NCI-H1417 (cell line): ENCODE data around the gene CYSLTR1.
"Not testable (repeated sequence)": the region's sequence is repeated elsewhere in the genome, so short reads cannot be mapped to it uniquely, and the experiment has no call there.

ENCODE experiments used
- DNase-seq, 3 experiments: peaks; one replicate each; lab custom pipeline; 2025; lab: John Stamatoyannopoulos, UW

Gene CYSLTR1, protein sequence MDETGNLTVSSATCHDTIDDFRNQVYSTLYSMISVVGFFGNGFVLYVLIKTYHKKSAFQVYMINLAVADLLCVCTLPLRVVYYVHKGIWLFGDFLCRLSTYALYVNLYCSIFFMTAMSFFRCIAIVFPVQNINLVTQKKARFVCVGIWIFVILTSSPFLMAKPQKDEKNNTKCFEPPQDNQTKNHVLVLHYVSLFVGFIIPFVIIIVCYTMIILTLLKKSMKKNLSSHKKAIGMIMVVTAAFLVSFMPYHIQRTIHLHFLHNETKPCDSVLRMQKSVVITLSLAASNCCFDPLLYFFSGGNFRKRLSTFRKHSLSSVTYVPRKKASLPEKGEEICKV

DNA sequence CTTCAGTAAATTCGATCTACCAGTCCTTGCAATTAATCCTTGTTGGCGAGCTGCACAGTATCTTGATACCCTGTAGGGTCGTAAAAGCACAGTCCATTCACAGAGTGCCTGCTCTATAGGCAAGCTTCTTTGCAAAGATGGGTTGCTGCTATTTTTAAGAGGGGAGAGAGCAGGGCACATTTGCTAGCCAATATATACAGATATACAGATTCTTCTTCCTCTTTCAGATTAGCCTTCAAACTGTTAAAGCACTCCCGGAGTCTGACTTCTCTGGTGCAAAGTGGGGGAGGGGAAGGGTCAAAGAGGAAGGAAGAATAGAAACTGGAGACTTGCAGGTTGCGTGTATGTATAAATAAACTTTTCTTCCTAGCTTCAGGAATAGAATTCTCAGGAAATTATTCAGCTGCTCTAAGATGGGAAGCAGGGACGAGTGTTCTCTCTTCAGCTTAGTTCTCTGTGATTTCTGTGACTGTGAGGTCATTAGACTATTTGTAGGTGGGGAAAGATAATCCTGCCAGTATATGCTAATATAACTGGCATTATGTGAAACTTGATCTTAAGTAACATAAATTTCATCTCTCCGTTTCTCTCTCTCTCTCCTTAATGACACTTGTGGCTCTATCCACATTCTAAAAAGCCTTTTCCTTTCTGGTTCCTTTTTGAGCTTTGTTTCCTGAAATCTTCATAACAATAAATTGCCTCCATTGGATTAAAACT is at the start of gene CYSLTR1:
Gene CYSLTR1, minus strand, starts transcription at position 242 of the 717 bp plus-strand sequence. CDS start 53,865 bp downstream, outside the sequence.
- no peak for DNase-seq

DNA sequence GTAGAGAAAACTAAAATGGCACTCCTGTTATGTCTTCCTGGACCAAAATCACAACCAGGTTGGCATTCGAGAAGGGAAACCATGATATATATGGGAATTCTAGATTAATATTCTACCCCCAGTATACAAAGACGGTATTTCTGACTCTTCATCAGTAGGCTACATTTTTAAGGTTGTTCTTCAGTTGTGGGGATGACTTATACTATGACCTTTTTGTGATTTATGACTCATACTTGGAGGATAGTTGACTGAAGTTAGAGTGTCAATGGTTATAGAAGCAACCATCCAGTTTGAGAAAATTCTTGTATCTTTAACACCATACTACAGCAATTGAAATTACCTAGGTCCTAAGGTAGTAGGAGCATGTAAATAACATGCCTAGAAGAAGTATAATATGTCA is 49.8 kb upstream of the CYSLTR1 start:
- no peak for DNase-seq

DNA sequence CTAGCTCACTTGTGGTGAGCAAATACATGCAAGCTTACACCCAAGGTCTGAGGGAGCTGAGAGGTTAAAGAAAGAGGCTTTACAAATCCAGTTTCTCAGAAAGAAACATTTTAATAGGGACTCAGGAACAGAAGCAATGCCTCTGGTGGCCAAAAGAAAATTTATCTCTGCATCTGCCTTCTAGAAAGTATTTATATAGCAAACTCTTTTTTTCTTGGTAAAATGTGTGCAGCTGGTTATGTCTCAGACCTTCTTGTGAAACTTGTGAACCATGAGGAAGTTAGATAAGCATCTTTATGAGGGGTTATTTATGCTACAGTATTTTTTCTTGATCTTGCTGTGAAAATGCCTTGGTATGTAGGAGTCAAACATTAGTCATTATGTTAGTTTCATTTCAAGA is 48.5 kb upstream of the CYSLTR1 start:
- no peak for DNase-seq

DNA sequence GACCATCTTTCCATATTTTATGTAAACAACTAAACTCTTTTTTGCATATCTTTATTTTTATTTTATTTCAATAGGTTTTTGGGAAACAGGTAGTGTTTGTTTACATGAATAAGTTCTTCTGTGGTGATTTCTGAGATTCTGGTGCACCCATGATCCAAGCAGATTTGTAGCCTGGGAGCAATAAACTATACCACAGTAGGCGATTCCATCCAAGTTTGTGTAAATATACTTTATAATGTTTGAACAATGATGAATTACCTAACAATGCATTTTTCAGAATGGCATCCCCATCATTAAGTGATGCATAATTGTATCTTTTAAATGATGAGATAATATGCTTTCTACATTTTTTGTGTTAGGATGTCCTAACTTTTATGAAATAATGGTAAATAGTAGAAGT is 39.2 kb upstream of the CYSLTR1 start:
- no peak for DNase-seq

DNA sequence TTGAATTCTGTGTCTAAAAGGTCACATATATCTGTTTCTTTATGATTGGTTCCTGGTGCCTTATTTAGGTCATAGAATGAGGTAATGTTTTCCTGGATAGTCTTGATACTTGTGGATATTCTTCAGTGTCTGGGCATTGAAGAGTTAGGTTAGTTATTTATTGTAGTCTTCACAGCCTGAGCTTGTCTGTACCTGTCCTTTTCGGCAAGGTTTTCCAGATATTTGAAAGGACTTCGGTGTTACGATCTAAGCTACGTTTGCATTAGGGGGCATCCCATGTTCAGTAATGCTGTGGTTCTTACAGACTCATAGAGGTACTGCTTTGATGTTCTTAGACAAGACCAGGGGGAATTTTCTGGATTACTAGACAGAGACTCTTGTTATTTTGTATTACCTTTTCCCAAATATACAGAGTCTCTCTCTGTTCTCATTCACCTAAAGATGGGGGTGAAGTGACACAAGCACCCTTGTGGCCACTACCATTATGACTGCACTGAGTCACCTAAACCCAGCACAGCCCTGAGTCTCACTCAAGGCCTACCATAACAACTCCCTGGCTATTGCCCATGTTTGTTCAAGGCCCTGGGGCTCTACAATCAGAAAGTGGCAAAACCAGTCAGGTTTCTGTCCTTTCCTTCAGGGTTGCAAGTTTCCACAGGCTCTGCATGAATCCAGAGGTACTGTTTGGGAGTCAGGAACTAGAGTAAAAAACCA is 30.1 kb upstream of the CYSLTR1 start:
- DNase-seq, result no peak

DNA sequence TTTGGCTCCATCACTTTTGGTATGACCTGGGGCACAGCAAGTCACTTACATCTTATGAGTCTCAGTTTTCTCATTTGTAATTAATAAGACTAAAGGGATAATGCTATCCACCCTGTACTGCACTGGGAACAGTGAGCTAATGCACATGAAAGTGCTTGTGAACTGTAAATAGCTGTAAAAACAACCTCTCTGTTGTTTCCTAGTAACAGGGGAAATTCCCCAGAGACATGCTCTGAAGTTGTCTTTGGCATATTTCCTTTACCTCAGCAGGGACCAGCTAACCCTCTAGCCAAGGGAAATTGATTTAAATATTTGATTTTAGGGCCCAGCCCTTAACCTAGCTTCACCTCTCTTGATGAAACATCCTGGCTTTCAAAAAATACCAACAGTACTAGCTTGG is 6.1 kb upstream of the CYSLTR1 start:
- no peak for DNase-seq

DNA sequence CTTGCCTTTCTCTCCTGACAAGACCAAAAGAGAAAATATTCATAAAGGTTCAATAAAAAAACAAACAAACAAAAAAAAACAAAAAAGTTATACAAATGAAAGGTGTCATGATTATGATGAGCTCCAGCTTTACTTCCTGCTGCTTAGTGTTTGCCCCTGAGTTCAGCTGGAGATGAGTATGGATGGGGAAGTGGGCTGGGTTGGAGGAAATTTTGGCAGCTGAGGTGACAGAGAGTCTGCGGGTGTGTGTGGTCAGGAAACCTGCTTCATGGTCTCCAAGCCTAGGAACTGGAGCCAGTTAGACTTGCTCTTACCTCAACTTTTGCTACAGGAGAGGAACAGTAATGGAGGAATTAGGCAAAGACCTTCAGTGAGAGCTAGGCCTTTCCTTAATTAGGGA is 4.3 kb upstream of the CYSLTR1 start:
- no peak for DNase-seq

DNA sequence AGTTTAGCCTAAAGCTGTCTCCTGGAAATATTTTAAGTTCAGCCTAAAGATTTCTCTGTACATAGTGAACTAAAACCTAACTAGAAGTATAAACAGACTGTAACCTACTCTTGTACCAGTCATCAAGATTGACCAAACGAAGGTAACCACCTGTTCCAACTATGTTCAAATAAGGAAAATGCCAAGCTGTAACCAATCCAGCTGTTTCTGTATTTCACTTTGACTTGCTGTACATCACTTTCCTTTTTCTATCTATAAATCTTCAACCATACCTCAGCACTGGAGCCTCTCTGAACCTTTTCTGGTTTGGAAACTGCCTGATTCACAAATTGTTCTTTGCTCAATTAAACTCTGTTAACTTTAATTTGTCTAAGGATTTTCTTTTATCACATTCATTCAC is 3.1 kb upstream of the CYSLTR1 start:
- no peak for DNase-seq

DNA sequence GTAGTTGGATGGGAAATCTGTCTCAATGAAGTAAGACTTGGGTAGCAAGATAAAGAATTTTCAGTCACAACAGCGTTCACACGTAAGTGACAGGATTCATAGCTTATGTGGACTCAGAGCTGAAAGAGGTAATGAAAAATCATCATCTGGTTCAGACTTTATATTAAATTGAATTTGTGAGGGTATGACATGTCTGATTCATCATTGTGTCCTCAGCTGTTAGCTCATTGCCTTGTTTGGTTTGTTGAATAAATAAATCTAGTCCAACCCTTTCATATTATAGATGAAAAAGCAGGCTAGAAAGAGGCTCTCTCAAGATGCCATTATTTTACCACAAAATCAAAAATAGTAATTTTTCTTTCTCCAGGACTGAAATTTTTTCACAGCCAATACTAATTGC is 2.7 kb upstream of the CYSLTR1 start:
- no peak for DNase-seq

DNA sequence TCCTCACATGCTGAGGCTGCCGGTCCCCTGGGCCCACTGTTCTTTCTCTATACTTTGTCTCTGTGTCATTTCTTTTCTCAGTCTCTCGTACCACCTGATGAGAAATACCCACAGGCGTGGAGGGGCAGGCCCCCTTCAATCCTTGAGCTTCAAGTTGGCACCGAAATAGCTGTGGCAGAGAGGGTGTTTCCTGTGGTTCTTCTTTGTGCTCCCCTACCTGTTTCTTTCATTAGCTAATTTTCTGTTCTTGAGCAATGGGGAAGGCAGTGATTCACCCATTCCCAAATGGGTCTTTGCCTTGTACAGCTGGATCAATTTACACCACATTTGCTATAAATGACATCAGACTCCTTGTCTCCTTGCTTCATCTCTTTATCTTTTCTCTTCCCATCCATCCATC is 2.1 kb upstream of the CYSLTR1 start:
- DNase-seq, result no peak

DNA sequence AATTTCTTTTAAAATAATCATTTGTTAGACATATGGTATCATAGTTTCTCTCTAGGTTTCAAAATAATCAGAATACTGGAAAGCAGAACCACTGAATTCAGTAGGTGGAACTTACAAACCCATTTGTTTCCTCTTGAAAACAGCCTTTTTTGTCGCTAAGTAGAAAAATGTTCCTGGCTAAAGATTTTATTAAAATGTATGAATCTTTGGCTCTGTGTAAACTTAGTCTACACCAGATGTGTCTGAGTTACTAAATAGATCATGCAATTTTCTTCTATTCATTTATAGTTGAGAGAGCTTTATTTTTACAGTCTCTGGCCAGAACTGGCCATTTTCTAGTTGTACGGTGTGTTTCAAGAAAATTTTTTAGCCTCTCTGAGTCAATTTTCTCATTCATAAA is 1.0 kb downstream of the CYSLTR1 start:
- no peak for DNase-seq

DNA sequence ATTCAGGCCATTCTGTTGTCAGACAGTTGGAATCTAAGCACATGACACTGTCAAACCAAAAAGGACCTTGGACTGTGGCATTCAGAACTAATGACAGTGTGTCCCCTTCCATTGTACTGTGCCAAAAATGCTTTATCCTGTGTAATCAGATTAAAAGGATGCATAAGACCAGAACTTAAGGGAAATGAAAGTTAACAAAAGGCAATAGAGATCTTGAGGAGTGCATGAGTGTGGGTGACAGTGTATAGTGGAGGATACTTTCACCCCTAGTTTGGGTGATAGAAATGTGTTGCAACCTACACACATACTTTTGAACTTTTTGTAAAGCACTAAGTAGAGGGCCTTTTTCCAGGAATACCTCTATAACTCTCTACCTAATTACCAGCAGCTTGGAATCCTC is 4.5 kb downstream of the CYSLTR1 start:
- DNase-seq, result no peak

DNA sequence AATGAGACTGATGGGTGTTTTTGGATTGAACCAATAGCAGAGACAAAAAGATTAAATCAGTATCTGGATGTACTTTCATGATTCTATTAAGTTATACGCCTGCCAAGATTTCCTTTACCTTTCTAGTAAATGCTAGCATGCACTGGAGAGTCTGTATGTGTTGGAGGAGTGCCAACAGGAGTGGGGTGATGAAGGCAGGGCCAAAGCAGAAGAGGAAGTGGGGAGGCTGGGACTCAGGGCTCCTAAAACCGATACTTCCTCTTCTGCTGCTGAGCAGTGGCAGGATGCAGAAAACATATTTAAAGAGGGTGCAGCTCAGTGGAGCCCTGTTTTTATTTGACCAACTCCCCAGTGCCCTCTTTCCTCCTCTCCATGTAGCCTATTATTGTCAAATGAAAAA is 5.6 kb downstream of the CYSLTR1 start:
- DNase-seq, result no peak

DNA sequence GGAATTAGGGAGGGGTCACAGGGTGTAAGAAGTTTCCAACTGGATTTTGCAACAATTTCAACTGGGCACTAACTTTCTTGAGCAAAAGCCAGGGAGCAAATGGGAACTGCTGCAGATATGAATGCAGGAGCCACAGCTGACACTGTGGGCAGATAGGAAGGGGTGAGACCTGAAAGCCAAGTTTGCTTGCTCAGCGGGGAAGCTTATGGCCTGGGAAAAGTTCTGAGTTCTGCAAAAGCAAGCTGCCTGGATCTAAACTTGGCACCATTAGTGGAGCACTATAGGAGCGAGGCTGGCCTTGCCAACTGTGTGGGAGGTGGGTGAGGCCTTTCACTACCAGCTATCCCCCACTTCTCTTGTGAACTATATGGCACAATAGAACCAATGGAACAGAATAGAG is 11.1 kb downstream of the CYSLTR1 start:
- DNase-seq, result no peak

DNA sequence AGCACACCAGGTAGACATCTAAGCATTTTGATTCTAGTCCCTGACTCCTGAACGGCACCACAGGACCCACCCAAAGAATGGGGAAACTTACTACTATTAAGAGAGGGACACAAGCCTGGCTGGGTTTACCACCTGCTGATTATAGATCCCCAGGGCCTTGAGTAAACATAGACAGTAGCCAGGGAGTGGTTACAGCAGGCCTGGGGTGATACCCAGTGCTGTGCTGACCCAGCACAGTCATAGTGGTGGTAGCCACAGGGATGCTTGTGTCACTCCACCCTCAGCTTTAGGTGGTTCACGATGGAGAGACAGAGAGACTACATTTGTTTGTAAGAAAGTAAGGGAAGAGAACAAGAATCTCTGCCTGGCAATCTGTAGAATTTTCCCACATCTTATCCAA is 11.7 kb downstream of the CYSLTR1 start:
- DNase-seq, result no peak

DNA sequence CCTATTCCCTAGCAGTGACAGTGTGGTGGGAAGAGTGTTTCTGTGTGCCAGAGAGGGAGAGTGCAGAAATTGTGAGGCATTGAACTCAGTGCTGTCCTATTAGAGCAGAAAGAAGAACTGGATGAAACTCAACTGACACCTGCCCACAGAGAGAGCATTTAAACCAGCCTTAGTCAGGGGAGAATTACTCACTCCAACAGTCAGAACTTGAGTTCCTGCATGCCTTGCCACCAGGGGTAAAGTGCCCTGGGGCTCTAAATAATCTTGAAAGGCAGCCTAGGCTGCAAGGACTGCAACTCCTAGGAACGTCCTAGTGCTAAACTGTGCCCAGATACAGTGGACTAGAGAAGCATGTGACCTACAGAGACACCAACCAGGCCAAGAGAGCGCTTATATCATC is 12.8 kb downstream of the CYSLTR1 start:
- DNase-seq, result no peak

DNA sequence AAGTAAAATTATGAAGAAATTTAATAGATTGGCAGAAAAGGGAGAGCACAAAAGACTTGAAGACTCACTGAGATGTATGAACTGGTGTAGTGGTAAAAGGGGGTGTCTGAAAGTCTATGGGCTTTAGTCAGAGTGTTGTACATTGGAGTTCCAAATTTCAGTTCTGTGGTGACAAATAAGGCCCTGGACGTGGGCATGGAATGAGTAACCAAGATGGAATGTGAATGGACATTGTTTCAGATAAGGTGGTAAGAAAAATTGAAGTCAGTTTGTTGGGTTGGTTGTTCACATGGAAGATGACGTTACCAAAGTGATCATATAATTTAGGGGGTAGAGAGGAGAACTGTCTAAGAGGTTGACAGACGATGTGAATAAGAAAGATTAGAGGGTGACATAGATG is 13.9 kb downstream of the CYSLTR1 start:
- no peak for DNase-seq

DNA sequence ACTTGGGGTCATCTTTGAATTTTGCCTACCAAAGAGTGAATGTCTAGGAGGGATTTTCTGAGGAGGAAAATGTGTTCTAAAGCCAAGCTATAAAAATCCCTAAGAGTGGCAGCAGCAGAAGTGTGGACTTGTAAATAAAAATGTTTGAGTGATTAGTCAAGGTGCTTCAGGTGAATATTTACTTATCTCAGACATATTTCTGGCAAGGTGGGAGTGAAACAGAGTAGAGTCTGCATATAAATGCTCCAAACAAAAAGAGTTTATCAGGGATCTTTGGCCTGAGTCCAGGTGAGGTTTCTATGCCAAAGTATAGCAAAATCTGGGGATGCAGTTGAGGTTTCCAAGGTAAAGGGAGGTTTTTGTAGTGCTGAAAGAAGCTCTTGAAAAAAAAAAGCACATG is 19.7 kb downstream of the CYSLTR1 start:
- DNase-seq, result no peak

DNA sequence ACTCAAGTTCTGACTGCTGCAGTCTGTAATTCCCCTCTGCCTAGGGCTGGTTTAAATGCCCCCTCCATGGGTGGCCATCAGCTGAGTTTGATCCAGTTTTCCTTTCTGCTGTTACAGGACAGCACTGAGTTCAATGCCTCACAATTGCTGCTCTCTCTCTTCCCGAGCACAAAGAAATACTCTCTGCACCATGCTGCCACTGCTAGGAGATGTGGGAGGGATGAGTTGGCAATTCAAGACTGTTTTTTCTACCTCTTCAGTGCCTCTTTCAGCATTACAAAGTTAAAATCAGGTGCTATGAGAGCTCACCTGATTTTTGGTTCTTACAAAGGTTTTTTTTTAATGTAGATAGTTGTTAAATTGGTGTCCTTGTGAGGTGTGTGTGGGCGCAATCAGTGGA is 24.3 kb downstream of the CYSLTR1 start:
- no peak for DNase-seq

DNA sequence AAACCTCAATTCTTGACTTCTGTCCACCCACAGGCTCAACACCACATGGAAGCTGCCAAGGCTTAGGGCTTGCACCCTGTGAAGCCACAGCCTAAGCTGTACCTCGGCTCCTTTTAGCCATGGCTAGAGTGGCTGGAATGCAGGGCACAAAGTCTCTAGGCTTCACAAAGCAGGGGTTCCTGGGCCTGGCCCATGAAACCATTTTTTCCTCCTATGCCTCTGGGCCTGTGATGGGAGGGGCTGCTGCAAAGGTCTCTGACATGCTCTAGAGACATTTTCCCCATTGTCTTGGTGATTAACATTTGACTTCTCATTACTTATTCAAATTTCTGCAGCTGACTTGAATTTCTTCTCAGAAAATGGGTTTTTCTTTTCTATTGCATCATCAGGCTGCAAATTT is 26.5 kb downstream of the CYSLTR1 start:
- DNase-seq, result not testable (repeated sequence)

DNA sequence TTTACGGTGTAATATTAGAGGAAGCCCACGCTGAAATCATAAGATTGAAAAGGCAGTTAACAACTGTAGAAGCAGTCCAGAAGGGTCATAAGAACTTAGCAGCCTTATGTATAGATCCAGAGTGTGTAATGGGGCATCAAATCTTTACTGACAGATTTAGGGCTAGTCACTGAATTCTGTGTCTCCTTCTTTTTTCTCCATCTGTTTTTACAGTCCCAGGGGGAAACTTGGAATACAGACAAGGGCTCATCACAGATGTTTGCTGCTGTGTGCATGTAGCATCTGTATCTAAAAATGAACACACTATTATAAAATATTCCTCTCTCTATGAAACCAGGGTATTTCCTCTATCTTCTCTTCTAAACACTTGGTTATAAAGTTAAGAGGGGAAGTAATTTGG is 43.9 kb downstream of the CYSLTR1 start:
- DNase-seq, result no peak

DNA sequence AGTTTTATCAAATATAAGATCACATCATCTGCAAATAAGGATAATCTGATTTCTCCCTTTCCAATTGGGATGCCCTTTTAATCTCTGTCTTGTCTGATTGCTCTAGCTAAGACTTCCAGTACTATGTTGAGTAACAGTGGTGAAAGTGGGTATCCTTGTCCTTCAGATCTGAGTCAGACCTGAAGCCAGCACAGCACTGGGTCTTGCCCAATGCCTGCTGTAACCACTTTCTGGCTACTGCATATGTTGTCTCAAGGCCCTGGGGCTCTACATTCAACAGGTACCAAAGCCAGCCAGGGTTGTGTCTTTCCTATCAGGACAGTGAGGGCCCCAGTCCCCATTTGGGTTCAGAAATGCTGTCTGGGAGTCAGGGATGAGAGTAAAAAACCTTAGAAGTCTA is 90.3 kb downstream of the CYSLTR1 start:
- DNase-seq, result no peak

DNA sequence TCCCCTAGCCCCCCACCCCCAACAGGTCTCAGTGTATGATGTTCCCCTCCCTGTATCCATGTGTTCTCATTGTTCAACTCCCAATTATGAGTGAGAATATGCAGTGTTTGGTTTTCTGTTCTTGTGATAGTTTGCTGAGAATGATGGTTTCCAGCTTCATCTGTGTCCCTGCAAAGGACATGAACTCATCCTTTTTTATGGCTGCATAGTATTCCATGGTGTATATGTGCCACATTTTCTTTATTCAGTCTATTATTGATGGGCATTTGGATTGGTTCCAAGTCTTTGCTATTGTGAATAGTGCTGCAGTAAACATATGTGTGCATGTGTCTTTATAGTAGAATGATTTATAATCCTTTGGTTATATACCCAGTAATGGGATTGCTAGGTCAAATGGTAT is 101.4 kb downstream of the CYSLTR1 start:
- DNase-seq, result not testable (repeated sequence)
